Measurements from ENCODE around the gene TNFRSF6B.

Gene TNFRSF6B

GRCh38 chr20:63661959-63662812 lies 34.3 kb upstream of the TNFRSF6B start:
- in situ Hi-C loops (cut with MboI; ENCODE audit: low sequenced_read_pairs, unreplicated experiment): no loop called here
- DNase-seq (ENCODE audit: low spot score): no peak
- no peak for TF ChIP-seq CTCF (IDR thresholded peaks at IDR 0.05; ENCODE audit: borderline replicate concordance, control extremely low read depth, extremely low read depth, insufficient read depth, missing control alignments)

GRCh38 chr20:63662813-63663189 lies 33.7 kb upstream of the TNFRSF6B start:
- in situ Hi-C loops (cut with MboI; ENCODE audit: low sequenced_read_pairs, unreplicated experiment): no loop called here
- DNase-seq (ENCODE audit: low spot score): no peak
- TF ChIP-seq CTCF (IDR thresholded peaks at IDR 0.05; ENCODE audit: borderline replicate concordance, control extremely low read depth, extremely low read depth, insufficient read depth, missing control alignments): no peak

- in situ Hi-C loops (cut with MboI; ENCODE audit: low sequenced_read_pairs, unreplicated experiment): no loop called here
- DNase-seq (ENCODE audit: low spot score): no peak
Observed at GRCh38 chr20:63663332-63664066, 33.0 kb upstream of the TNFRSF6B start.

GRCh38 chr20:63664143-63664851 lies 32.2 kb upstream of the TNFRSF6B start:
- DNase-seq (ENCODE audit: low spot score): no peak
- TF ChIP-seq CTCF (IDR thresholded peaks at IDR 0.05; ENCODE audit: borderline replicate concordance, control extremely low read depth, extremely low read depth, insufficient read depth, missing control alignments): no peak
- in situ Hi-C loops (cut with MboI; ENCODE audit: low sequenced_read_pairs, unreplicated experiment): no loop called here

More at GRCh38 chr20:63663332-63664066, 33.0 kb upstream of the TNFRSF6B start:
- TF ChIP-seq CTCF (IDR thresholded peaks at IDR 0.05; ENCODE audit: borderline replicate concordance, control extremely low read depth, extremely low read depth, insufficient read depth, missing control alignments): no peak

- no peak for DNase-seq (ENCODE audit: low spot score)
- TF ChIP-seq CTCF (IDR thresholded peaks at IDR 0.05; ENCODE audit: borderline replicate concordance, control extremely low read depth, extremely low read depth, insufficient read depth, missing control alignments): no peak
- in situ Hi-C loops (cut with MboI; ENCODE audit: low sequenced_read_pairs, unreplicated experiment): no loop called here
Observed at GRCh38 chr20:63664861-63665594, 31.4 kb upstream of the TNFRSF6B start.

GRCh38 chr20:63665708-63666107 lies 30.7 kb upstream of the TNFRSF6B start:
- TF ChIP-seq CTCF (IDR thresholded peaks at IDR 0.05; ENCODE audit: borderline replicate concordance, control extremely low read depth, extremely low read depth, insufficient read depth, missing control alignments): no peak
- no peak for DNase-seq (ENCODE audit: low spot score)
- in situ Hi-C loops (cut with MboI; ENCODE audit: low sequenced_read_pairs, unreplicated experiment): no loop called here

Data from GM13976 (cell line).